CD4-positive, alpha-beta T cell treated with Interferon gamma for 1 hour (primary cell): ENCODE data around the gene DNAAF5.

ENCODE experiments used
- DNase-seq: peaks from one replicate; pipeline ENCODE4 v3.0.0-alpha.2; 2020

DNAAF5 gene

DNA sequence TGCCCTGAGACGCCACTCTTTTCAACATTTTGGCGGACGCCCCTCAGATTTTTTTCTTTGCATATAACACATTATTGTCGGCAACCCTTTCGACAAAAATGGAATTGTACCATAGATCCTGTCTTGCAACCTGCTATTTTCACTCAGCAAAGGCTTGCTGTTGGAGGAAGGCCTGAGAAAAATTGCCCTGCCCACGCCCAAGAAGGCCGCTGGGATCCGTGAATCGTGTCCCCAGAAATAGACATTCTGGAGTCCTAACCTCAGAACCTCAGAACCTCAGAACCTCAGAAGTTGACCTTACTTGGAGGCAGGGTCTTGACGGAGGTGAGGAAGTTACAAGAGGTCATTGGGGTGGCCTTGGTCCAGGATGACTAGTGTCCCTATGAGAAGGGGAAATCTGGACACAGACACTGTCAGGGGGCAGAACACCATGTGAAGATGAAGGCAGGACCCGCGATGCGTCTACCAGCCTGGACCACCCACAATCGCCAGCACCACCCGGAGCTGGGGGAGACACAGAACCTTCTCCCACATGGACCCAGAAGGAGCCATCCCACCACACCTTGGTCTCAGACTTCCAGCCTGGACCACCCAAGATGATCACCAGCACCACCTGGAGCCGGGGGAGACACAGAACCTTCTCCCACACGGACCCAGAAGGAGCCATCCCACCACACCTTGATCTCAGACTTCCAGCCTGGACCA lies 19.1 kb upstream of the DNAAF5 start:
- DNase-seq = no peak

DNA sequence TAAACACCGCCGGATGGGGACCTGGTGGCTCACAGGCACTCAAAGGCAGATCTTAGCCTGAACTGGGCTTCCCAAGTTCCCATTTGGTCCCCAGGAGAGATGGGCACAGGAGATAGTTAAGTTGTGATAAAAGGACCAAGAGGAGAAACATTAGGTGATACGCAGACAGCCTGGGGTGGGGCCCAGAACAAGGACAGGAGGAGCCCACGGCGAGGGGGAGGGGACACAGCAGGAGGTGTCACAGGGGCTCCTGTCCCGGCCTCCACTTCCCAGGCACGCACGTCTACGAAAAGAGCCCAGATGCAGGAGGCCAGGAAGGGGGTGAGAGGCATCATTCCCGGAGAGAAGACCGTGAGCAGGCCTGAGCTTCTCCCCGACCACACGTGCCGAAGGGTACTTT lies 16.3 kb upstream of the DNAAF5 start:
- DNase-seq = no peak

DNA sequence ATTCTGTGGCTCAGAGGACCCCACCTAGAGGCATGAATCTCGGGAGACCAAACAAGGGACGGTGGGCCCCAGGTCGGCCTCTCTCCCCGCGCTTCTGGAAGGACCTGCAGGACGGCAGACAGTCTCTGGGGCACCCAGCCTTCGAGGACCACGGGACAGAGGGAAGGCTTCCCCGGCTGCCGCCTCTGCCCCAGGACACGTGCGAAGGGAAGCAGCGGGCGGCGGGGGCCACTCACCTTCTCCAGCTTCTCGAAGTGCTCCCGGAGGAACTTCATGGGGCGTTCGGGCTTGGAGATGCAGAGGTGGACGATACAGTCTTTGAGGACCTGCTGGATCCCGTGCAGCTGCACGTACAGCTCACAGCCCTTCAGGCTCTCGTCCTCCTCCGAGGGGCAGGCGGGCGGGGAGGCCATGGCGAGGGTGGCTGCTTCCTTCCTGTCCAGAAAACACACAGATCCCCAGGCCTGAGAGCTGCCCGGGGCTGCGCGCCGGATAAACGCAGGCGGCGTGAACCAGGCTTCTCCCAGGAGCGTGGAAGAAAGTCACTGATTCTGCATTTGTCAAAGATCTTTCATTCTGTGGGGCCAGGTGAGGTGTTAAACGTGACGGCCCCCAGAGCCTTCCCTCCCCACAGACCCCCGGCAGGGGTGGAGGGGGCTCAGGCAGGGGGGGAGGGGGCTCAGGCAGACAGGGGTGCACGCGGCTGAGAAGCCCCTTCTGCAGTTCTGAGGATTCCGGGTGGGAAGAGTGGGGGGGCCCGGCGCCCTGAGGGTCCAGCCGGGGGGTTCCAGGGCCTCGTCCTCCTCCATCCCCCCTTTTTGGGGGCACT lies 15.2 kb upstream of the DNAAF5 start:
- DNase-seq = no peak

DNA sequence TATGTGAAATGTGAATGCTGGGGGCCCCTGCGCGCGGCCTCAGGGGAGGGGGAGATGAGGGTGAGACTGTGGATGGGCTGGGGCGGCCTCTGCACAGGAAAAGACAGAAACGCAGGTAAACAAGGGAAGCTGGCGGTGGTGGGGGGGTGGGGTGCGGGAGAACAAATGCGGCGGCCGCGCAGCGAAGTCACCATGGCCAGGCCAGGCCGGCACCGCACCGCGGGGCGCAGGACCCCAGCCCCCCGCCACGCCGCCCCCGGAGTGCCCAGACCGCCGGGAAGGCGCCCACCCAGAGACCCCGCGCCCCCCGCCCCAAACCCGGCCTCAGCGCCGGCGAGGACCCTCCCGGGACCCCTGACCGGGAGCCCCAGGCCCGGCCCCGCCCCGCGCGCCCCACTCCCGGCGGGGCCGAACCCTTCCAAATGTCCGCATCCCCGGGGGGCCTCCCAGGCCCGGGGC lies 14.5 kb upstream of the DNAAF5 start:
- DNase-seq = no peak

DNA sequence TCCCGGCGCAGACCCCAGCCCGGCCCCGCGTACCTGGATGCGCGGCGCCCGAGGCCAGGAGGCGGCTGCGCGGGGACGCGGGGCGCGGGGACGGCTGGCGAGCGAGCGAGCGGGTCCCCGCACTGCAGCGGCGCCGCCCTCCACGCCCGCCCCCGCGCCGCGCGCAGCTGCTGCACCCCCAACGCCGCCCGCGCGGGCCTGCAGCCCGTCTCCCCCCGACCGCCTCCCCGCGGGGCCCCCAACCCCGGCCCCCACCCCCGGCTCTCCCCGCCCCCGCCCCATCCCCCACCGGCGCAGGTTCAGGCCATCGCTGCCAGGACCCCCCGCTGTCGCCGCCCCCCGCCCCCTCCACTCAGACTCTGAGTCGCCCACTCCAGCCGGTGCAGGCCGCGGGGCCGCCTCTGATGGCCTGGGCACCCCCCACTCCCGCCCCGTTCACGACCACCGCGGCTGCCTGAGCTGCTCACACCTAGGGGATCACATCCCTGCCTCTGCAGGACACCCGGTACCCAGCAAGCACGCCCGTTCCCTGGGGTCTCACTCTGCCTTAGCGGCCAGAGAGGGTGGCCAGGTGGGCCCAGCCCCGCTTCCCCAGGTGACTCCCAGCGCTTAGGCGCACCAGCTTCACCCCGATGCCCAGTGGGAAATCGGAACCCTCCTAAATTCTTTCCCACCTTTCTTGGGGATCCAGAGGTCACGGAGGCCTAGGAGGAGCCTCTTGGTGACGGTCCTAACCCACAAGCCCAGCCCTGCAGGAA lies 13.9 kb upstream of the DNAAF5 start:
- DNase-seq = no peak

DNA sequence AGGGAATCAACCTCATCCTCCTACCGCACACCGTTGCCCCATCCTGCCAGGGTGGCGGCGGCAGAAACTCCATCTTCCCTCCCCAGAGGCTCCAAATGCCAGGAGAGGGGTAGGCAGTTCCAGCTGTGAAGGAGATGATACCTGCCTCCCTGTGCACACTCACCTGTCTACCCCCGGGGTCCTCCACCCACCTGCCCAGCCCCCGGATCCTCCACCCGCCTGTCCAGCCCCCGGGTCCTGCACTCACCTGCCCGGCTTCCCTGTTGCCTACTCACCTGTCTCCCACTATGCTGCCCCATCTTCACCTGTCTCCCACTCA lies 13.4 kb upstream of the DNAAF5 start:
- DNase-seq = no peak

DNA sequence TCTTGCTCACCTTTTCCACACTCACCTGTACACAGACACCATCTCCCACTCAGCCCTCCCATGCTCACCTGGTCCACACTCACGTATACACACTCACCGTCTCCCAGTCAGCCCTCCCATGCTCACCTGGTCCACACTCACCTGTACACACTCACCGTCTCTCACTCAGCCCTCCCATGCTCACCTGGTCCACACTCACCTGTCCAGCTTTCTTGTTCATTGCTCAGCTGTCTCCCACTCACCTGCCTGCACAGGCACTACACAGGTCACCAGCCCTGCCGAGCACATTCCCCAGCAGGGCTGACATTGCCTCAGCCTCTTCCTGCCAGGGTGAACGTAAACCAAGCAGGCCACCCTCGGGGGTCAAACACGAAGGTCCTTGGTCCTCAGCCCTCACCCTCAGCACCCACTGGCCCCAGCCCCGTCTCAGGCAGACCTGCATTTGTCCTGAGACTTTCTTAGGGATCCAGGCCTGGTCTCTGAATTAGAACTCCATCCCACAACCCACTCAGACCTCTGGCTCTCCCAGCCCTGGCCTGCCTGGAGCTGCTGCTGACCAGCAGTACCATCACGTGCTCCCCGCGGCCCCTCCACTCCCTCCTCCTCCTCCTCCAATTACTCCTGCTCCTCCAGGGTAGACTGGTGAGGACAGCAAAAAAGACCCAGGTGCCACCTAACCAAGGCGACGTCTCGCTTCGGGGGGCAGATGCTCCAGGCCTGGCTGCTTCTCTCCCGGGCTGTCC lies 12.8 kb upstream of the DNAAF5 start:
- DNase-seq = no peak

DNA sequence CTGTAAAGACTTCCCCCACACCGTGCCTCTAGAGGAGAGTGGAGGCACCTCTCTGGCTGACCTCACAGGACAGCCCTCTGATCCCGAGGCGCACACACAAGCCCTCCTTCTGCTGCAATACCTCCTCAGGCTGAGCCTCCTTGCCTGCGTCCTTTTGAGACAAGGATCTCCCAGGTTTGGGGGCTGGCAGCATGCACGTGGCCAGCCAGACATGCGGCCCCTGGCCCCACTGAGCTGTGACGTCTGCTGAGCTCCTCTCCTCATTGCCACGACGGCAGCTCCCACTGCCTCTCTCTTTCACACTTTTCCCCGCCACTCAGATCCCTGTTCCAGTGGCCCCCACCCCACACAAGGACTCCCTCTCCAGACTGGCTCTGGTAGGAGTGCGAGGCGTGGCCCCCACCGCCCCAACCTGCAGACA lies 12.2 kb upstream of the DNAAF5 start:
- DNase-seq = no peak

DNA sequence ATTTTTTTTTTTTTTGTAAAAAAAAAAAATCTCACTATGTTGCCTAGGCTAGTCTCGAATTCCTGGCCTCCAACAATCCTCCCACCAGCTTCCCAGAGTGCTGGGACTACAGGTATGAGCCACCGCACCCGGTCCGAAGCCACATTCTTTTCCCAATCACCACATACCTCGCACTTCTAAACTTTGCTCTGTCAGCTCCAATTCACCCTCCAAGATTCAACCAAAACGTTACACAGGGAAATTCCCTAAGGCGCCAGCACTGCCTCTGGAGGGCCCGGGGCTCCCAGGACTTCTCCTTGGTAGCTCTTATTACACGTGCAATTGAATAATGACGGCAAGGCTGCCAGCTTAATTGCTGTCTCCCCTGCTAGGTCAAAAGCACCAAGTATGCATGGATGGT lies 10.3 kb upstream of the DNAAF5 start:
- DNase-seq = no peak

DNA sequence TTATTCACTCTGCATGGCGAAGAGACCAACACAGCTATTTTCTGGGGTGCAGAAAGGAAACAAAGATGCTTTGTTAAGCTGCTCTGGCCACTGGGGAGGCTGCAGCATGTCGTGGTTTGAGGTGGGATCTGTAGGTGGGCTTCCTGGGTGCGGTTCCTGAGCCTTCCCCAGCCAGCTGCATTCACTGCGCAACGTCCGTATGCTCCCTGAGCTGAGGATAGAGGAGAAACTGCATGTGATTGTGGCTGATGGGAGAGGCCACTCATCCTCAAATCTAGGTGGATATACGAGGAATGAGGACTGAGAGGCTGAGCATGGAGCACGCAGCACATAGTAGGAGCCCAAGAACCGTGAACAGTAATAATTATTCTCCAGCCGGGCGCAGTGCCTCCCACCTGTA lies 9.9 kb upstream of the DNAAF5 start:
- no peak for DNase-seq

DNA sequence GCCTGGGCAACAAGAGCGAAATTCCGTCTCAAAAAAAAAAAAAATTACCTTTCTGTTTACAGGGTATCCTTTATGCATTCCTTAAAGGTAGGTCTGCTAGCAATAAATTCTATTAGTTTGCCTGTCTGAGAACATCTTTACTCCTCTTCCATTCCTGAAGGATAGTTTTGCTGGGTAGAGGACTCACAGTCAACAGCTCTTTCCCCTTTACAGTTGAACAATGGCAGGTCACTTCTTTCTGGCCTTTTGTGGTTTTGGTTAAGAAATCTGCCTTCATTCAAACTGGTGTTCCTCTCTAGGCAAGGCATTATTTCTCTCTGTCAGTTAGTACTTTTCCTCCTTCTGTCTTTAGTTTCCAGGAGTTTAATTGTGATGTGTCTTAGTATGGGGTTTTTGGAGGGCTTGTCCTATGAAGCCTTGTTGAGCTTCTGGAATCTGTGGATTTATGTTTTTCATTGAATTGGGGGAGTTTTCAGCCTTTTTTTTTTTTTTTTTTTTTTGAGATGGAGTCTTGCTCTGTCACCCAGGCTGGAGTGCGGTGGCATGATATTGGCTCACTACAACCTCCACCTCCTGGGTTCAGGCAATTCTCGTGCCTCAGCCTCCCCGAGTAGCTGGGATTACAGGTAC lies 4.8 kb upstream of the DNAAF5 start:
- DNase-seq = no peak

DNA sequence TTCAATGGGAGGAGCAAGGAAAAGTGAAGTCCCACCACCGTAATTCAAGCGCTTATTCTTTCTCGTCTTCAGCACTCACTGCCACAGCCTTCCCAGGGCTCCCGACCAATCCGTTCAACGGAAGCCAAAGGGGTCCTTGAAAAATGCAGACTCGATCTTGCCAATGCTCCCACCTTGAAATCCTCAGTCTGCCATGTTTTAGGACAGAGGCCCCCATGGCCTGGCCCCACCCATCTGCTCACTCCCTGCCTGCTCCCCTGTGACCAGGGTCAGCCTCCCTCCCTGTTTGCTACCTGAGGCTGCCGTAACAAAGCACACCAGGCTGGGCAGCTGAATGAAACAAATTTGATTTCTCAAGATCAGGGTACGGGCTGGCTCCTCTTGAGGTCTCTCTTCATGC lies 3.0 kb upstream of the DNAAF5 start:
- no peak for DNase-seq

DNA sequence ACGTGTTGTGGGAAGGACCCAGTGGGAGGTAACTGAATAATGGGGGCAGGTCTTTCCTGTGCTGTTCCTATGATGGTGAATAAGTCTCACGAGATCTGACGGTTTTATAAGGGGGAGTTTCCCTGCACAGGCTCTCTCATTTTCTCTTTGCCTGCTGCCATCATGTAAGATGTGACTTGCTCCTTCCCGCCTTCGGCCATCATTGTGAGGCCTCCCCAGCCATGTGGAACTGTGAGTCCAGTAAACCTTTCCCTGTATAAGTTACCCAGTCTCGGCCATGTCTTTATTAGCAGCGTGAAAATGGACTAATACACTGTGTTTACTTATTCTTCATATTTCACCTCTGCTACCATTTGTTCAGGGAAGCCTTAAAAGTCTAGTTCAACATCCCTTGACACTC lies 2.2 kb upstream of the DNAAF5 start:
- DNase-seq = no peak

DNA sequence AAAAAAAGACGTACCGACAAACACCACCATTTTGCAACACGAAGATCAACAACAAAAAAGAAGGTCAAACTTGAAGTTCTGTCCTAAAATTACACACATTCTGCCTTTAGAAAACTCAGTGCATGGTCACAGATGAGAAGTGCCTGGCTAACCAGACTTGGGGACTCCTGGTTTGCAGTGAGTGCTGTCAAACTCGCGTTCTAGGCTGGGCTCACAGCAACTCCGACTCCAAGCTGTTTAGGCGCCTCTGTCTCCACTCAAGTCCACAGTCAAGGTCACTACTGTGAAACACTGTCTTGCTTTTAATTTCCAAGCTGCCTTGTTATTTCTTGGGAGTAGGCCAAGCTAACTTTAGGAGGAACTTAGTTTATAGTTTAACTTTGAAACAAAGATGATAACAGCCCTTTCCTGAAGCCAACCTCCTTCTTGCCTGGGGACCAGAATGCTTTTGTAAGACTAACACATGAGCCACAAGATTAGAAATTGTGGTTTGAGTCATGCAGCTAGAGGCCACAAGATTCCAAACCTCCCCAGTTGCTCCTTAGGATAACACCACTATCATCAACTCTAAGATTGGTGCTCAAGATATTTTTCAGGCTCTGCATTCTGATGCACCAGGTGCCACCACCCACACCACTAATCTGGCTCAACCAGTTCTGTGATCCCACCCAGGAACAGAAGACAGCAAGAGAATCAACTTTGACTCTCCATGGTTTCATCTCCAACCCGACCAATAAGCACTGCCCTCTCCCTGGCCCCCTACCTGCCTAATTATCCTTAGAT lies 1.1 kb upstream of the DNAAF5 start:
- no peak for DNase-seq

DNA sequence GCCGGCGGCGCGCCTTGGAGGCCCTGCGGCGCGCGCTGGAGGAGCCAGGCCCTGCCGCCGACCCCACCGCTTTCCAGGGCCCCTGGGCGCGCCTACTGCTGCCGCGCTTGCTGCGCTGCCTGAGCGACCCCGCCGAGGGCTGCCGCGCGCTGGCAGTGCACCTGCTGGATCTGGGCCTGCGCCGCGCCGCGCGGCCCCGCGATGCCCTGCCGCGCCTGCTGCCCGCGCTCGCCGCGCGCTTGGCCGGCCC lies 280 bp downstream of the DNAAF5 start:
- DNase-seq = no peak

DNA sequence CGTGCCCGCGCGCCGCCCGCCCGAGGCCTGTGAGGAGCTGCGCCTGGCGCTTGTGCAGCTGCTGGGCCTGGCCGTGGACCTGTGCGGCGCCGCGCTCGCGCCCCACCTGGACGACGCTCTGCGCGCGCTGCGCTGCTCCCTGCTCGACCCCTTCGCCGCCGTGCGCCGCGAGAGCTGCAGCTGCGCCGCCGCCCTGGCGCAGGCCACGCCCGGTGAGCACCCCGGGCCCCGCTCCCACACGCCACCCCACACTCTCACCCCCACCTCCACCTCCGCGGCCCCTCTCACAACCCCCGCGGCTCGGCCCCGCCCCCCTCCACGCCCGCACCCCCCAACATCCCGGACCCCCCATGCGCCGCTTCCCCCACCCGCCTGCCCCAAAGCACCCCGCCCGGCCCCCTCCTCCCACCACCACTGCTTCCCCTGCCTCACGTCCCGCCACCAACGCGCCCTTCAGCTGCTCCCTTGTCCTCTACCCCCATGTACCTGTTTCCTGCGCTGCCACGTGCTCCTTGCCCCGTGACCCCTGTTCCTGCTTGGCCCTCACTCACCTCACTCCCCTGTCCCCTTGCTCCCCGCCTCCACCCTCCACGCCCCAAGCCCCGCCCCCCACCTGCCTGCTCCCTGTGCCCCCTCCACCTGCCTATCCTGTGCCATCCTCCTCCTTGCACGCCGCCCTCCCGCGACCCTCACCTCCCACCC lies 756 bp downstream of the DNAAF5 start, which contains the start of gene PRKAR1B:
TSS of gene PRKAR1B (minus strand) at position 178 of the 702 bp plus-strand sequence. CDS start 15,776 bp downstream, outside the sequence.
- DNase-seq = no peak

DNA sequence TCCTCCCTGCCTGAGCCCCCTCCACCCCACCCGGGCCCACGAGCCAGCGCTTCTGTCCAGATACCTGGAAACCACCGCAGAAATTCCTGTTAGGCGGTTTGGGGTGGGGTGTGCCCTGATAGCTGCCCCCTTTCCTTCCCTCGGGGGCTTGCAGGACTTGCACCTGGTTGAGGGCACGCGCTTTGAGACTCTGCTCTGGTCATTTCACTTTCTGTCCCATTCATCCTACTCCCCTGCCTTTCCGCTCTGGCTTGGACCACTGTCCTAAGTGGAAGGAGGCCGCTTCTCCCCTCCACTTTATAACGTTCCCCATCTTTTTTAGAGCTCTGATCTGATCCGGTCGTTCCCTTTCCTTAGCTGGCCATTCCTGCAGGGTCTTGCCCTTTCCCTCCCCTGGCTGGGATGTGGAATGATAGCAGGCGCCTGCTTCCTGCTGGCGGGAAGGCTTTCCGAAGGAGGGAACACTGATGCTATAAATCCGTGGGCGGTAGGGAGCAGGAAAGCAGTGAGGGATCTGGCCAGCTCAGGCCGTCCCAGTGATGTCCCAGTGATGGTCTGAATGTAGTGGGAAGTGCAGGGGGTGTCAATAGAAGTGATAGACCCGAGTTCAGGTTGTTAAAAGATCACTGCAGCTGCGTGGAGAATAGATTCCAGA lies 1.4 kb downstream of the DNAAF5 start:
- no peak for DNase-seq

DNA sequence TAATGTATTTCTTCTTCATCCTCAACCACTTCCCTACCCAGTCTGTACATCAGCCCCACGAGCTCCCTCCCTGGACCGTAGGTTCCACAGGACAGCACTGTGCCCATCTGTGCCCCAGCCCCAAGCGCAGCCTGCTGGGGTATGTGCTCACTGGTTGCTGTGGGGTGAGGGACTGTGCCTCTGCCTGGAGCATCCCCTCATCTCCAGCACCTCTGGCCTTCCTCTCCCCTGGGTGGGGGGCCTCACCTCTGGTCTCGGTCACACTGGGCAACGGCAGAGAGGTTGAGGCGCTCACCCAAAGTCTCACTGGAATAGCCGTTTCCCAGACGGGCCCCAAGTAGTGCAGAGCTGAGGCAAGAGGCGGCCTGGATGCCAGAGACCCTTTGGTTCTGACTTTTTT lies 2.1 kb downstream of the DNAAF5 start:
- no peak for DNase-seq

DNA sequence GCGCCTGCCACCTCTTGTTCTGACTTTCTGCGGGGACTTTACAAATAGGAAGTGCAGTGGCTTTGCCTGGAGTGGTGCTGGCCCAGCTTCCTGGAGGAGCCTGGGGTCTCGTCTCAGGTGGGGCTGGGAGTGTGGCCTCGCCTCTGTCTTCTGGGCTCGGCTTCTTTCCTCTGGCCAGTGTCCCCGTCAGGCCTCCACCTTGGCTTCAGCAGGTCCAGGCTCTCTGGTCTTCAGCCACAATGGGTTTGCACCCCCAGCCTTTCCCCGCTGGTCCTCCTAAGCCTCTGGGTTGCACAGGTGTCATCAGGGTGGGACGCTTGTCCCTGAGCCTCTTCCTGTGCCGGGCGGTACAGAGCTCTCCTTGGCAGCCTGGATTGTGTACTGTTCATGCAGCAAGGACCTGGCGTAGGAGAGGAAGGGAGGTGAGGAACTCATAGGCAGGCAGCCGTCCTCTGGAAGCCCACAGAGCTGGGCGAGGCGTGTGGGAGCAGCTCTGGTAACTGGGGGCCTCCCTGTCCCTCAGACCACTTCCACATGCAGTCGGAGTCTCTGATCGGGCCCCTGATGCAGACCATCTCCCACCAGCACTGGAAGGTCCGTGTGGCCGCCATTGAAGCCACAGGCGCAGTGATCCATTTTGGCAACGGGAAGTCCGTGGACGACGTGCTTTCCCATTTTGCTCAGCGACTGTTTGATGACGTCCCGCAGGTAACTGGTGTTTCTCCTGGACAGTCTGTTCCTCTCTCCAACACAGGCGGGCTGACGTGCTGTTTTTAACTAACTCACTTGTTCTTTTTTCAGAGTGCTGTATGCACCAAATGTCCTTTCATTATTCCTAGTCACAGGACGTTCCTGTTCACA lies 2.9 kb downstream of the DNAAF5 start:
- no peak for DNase-seq
